Gastroesophageal sphincter (tissue), 4 donors: ENCODE data around the gene DPH6. TPM values are rescaled to one million over a fixed set of nuclear protein-coding genes. Genes with fewer than 3 reads are reported as not detected.
A peak's percentile ranks its signal among the peaks of the same experiment; 100 is the strongest.

ENCODE experiments used
- ATAC-seq: fragments of 150-250 bp; one replicate; pipeline ENCODE4 v1.9.1; 2016; ENCODE audit warnings: mild to moderate bottlenecking, moderate library complexity
- H3K27ac ChIP-seq, 4 donors: fragments of 200-600 bp; sonication (generic) in 3 of 4; 1 replicate in 3 of 4; 2 replicates in 1 of 4; pipeline ENCODE4 v1.5.1; 2016 to 2019
- H3K27me3 ChIP-seq: fragments of 200-600 bp; sonication (generic); one replicate; pipeline ENCODE4 v1.5.1; 2019
- H3K36me3 ChIP-seq, 2 donors: fragments of 200-600 bp; sonication (generic); one replicate each; pipeline ENCODE4 v1.5.1; 2019; ENCODE audit warnings: control low read depth in 1 of 2
- H3K4me1 ChIP-seq, 3 donors: fragments of 200-600 bp; sonication (generic); 1 replicate in 2 of 3; 2 replicates in 1 of 3; pipeline ENCODE4 v1.5.1; 2016 to 2019; ENCODE audit warnings: control low read depth in 2 of 3
- H3K4me3 ChIP-seq, 2 donors: fragments of 200-600 bp; sonication (generic); one replicate each; pipeline ENCODE4 v1.5.1; 2019; ENCODE audit warnings: mild to moderate bottlenecking in 1 of 2, moderate library complexity in 1 of 2
- H3K9me3 ChIP-seq, 3 donors: fragments of 200-600 bp; sonication (generic); one replicate each; pipeline ENCODE4 v1.5.1; 2017 to 2019; ENCODE audit warnings: control low read depth in 2 of 3
- EP300 ChIP-seq: sonication (generic); formaldehyde crosslinking; IDR thresholded peaks from one replicate; pipeline ENCODE4 v1.6.1; 2017; ENCODE audit warnings: antibody characterized with exemption, mild to moderate bottlenecking
- POLR2A ChIP-seq, 2 donors: fragments of 450-650 bp; IDR thresholded peaks; one replicate each; pipeline ENCODE4 v1.6.1; 2017; ENCODE audit warnings: antibody characterized with exemption in 2 of 2, mild to moderate bottlenecking in 2 of 2, moderate library complexity in 1 of 2
- POLR2AphosphoS5 ChIP-seq: sonication (generic); formaldehyde crosslinking; IDR thresholded peaks from one replicate; pipeline ENCODE4 v1.6.1; 2017; ENCODE audit warnings: antibody characterized with exemption
- WGBS, 2 donors: methylation state at CpG; one replicate each; pipeline ENCODE4 v1.1.5; 2018; ENCODE audit warnings: low coverage in 1 of 2; 5-methylcytosine and 5-hydroxymethylcytosine counted together
- total RNA-seq, 4 donors: library from RNA; depleted of rRNA; stranded (reverse); fragments of >200 nt; gene quantifications; one replicate each; pipeline ENCODE4 v1.1.0, GENCODE V29; 2016
- TF ChIP-seq, protein P1 (sequence below), 4 experiments: fragments of 200-600 bp in 2 of 4; fragments of 450-650 bp in 2 of 4; sonication (generic) in 1 of 4; IDR thresholded peaks; one replicate each; pipeline ENCODE4 v1.5.1; 2017 to 2019; ENCODE audit warnings: antibody characterized with exemption in 4 of 4, mild to moderate bottlenecking in 2 of 4, moderate library complexity in 2 of 4

The DPH6 gene
- total RNA-seq, 4 donors from 2014 or later: 5.4 to 46.2 (median 17.7) TPM

DNA sequence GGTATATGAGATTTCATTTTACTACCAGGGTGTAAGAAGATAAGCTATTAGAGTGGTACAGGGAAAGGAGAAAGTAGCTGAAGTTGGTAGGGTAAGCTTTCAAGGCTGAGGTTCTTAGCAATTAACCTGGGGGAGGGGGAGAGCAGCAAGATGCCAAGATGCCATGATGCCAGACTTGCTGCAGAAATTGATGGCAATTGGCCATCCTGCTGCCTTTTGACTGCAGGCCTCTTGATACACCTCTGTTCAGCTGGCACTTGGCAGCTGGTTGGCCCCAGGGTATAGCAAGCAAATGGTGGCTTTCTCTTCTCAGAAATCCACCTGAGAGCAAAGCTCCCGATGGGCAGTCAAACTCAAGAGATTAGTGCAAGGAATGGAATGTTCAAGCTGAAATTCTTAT, 21.4 kb upstream of the DPH6 start:
- no peak for ATAC-seq
- Histone ChIP-seq H3K36me3 (no peaks in the 10 kb centered on the region), H3K9me3 (no peaks in the 10 kb centered on the region), H3K27me3 (no peaks in the 10 kb centered on the region), H3K27ac (peak overlapping the region in 1 of 4 donors; percentile 14), H3K4me1 (peaks cover 3 to 45% (median 5%) of the 10 kb centered on the region in 3 donors), H3K4me3 (no peak overlapping the region)
- TF ChIP-seq EP300 (no peak), POLR2AphosphoS5 (no peak), POLR2A (IDR thresholded peaks at IDR 0.05) (no peak)
- TF ChIP-seq, protein P1, sequence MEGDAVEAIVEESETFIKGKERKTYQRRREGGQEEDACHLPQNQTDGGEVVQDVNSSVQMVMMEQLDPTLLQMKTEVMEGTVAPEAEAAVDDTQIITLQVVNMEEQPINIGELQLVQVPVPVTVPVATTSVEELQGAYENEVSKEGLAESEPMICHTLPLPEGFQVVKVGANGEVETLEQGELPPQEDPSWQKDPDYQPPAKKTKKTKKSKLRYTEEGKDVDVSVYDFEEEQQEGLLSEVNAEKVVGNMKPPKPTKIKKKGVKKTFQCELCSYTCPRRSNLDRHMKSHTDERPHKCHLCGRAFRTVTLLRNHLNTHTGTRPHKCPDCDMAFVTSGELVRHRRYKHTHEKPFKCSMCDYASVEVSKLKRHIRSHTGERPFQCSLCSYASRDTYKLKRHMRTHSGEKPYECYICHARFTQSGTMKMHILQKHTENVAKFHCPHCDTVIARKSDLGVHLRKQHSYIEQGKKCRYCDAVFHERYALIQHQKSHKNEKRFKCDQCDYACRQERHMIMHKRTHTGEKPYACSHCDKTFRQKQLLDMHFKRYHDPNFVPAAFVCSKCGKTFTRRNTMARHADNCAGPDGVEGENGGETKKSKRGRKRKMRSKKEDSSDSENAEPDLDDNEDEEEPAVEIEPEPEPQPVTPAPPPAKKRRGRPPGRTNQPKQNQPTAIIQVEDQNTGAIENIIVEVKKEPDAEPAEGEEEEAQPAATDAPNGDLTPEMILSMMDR (IDR thresholded peaks at IDR 0.05): no peak
- 73 to 80% methylated on average over 1 of the region's 1 CpG for WGBS, 2 donors

DNA sequence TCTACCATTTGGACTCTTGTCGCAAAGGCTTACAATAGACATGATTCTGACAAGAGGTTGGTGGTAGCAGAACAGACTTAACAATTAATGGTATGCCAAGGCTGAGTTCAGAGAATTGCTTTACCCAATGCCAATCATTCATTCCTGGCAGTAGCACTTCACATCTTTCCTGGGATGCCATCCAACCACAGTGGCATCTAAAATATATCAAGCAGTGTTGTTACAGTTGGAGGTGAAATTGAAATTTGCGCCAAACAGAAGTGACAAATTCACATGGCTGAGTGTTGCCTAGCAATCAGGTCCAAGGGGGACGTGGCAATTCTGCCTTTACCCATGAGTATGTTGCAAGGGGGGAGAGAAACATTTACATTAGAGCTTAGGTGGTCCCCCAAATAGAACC, 21.0 kb upstream of the DPH6 start:
- TF ChIP-seq POLR2A (IDR thresholded peaks at IDR 0.05) (no peak), POLR2AphosphoS5 (no peak), EP300 (no peak)
- TF ChIP-seq, protein P1 (IDR thresholded peaks at IDR 0.05): no peak
- WGBS, 2 donors: 93 to 100% methylated on average over 1 to 2 of the region's 3 CpGs
- Histone ChIP-seq H3K9me3 (no peaks in the 10 kb centered on the region), H3K36me3 (no peaks in the 10 kb centered on the region), H3K4me1 (peaks cover 0 to 46% (median 5%) of the 10 kb centered on the region in 3 donors), H3K27ac (peak overlapping the region in 2 of 4 donors; percentile 12 to 14), H3K27me3 (no peaks in the 10 kb centered on the region), H3K4me3 (no peak overlapping the region)
- ATAC-seq: no peak

- H3K27me3 ChIP-seq: no peaks in the 10 kb centered on the region
- TF ChIP-seq EP300: no peak
- TF ChIP-seq, protein P1 (IDR thresholded peaks at IDR 0.05): no peak
- no peak for TF ChIP-seq POLR2AphosphoS5
- no peak for TF ChIP-seq POLR2A (IDR thresholded peaks at IDR 0.05)
- no peaks in the 10 kb centered on the region for H3K36me3 ChIP-seq
- H3K27ac ChIP-seq: peak overlapping the region in 1 of 4 donors; percentile 71
- ATAC-seq: no peak
- H3K4me3 ChIP-seq: no peak overlapping the region
- peaks cover 0 to 48% (median 5%) of the 10 kb centered on the region in 3 donors for H3K4me1 ChIP-seq
- 23 to 59% methylated on average over 3 of the region's 3 CpGs for WGBS, 2 donors
- H3K9me3 ChIP-seq: no peaks in the 10 kb centered on the region
Measured at GRCh38 chr15:35565901-35566300, 19.9 kb upstream of the DPH6 start.

DNA sequence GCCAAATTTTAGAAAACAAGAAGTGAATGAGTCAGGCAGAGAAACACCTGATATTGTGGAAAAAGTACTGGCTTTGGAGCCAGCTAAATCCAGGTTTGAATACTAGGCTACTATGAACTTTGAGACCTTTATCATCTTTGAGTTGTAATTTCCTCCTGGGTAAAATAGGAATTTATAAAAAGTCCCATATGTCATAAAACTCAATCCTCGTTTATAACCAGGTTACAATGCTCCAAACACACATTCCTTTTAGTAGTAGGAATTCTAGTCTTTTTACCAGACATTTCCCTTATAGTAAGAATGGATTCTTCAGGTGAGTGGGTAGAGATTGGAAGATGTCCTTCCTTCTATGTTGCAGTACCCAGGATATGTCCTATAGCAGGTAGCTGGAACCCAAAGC, 16.7 kb upstream of the DPH6 start:
- TF ChIP-seq EP300: no peak
- TF ChIP-seq POLR2AphosphoS5: no peak
- TF ChIP-seq POLR2A (IDR thresholded peaks at IDR 0.05): no peak
- TF ChIP-seq, protein P1 (IDR thresholded peaks at IDR 0.05): no peak
- ATAC-seq: no peak
- 58 to 69% methylated on average over 1 of the region's 1 CpG for WGBS, 2 donors
- Histone ChIP-seq H3K4me1 (peaks cover 0 to 67% (median 5%) of the 10 kb centered on the region in 3 donors), H3K27me3 (no peaks in the 10 kb centered on the region), H3K9me3 (no peaks in the 10 kb centered on the region), H3K27ac (peak overlapping the region in 3 of 4 donors; percentile 42 to 71 (median 47)), H3K36me3 (no peaks in the 10 kb centered on the region), H3K4me3 (no peak overlapping the region)

DNA sequence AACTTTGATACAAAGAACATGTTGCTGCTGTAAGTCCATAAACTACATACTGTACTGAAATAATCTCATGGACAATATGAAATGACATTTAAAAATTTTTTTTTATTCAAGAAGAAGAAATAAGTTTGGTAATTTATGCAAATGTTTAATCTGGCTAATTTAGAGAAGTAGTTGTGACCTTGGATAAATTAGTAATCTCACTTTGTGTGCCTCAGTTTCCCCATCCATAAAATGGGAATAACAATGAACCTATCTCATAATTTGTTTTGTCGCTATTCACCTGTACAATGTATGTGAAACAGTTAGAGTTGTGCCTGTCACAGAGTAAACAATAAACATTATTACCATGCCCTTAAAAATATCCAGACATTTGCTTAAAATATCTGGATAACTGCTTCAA, 15.3 kb upstream of the DPH6 start:
- Histone ChIP-seq H3K9me3 (no peaks in the 10 kb centered on the region), H3K4me3 (no peak overlapping the region), H3K4me1 (peaks cover 0 to 62% (median 5%) of the 10 kb centered on the region in 3 donors), H3K27ac (no peak overlapping the region), H3K36me3 (no peaks in the 10 kb centered on the region), H3K27me3 (no peaks in the 10 kb centered on the region)
- no peak for TF ChIP-seq POLR2A (IDR thresholded peaks at IDR 0.05)
- TF ChIP-seq, protein P1 (IDR thresholded peaks at IDR 0.05): no peak
- no peak for TF ChIP-seq POLR2AphosphoS5
- no peak for TF ChIP-seq EP300
- WGBS, 2 donors: 100% methylated on average over 1 of the region's 1 CpG
- no peak for ATAC-seq
